ENCODE data around the gene ELL2.
"Not testable (repeated sequence)": the region's sequence is repeated elsewhere in the genome, so short reads cannot be mapped to it uniquely, and the experiment has no call there.

Gene ELL2

DNA sequence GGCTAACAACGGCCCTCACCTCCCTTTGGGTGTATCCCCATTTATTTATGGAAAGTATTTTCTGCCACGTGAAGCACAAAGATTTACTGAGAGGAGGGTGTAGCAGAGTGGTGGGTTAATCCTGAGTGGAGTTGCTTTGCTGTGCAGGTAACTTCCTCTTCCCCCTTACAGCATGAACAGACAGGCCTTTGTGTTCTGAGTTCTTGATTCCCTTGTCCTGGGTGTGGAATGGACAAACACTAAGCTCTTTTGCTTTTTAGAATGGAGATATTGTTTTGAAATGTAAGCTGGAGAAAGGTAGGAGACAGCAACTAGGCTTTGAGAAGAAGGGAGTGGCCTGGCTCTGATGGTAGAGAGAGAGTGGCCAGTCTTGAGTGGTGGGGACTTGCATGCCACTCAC, 122.0 kb downstream of the ELL2 start:
- TF ChIP-seq, protein P1, sequence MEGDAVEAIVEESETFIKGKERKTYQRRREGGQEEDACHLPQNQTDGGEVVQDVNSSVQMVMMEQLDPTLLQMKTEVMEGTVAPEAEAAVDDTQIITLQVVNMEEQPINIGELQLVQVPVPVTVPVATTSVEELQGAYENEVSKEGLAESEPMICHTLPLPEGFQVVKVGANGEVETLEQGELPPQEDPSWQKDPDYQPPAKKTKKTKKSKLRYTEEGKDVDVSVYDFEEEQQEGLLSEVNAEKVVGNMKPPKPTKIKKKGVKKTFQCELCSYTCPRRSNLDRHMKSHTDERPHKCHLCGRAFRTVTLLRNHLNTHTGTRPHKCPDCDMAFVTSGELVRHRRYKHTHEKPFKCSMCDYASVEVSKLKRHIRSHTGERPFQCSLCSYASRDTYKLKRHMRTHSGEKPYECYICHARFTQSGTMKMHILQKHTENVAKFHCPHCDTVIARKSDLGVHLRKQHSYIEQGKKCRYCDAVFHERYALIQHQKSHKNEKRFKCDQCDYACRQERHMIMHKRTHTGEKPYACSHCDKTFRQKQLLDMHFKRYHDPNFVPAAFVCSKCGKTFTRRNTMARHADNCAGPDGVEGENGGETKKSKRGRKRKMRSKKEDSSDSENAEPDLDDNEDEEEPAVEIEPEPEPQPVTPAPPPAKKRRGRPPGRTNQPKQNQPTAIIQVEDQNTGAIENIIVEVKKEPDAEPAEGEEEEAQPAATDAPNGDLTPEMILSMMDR (conservative IDR thresholded peaks at IDR 0.05; ENCODE audit: control insufficient read depth, insufficient read depth, low read depth, low read length) = no peak
- no peak for DNase-seq (ENCODE audit: low read depth)
- no peak overlapping the region for H3K4me3 ChIP-seq (ENCODE audit: control insufficient read depth, low read depth, low read length)

- no peak overlapping the region for H3K4me3 ChIP-seq (ENCODE audit: control insufficient read depth, low read depth, low read length)
- DNase-seq (ENCODE audit: low read depth) = no peak
- TF ChIP-seq, protein P1 (conservative IDR thresholded peaks at IDR 0.05; ENCODE audit: control insufficient read depth, insufficient read depth, low read depth, low read length) = no peak
Measured at GRCh38 chr5:95838556-95838955, 123.1 kb downstream of the ELL2 start.

DNA sequence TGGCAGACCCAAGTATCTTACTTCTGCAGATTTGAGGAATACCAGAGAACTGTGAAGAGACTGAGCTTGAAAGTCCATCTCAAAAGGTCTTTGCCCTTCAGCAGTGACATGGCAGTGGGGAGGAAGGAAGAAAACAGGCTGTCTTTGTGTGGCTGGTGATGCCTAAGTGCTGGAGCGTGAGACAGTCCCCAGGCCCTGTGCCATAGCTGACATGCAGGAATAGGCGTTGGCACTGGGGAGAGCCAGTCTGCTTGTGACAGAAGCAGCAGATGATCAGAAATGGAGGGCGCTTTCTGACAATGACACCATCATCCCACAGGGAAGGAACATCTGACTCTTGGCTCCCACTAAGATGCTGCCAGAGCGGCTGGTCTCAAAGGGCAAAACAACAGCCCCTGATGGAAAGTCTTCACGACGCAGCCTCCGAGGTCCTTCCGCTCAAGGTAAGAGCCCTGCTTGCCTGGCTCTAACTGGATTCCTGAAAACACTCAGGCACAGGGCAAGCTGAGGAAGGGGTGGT, 123.6 kb downstream of the ELL2 start:
- TF ChIP-seq, protein P1 (conservative IDR thresholded peaks at IDR 0.05; ENCODE audit: control insufficient read depth, insufficient read depth, low read depth, low read length) = no peak
- no peak overlapping the region for H3K4me3 ChIP-seq (ENCODE audit: control insufficient read depth, low read depth, low read length)
- DNase-seq (ENCODE audit: low read depth) = no peak

- no peak overlapping the region for H3K4me3 ChIP-seq (ENCODE audit: control insufficient read depth, low read depth, low read length)
- DNase-seq (ENCODE audit: low read depth) = no peak
- TF ChIP-seq, protein P1 (conservative IDR thresholded peaks at IDR 0.05; ENCODE audit: control insufficient read depth, insufficient read depth, low read depth, low read length) = no peak
Measured at GRCh38 chr5:95837492-95837891, 124.2 kb downstream of the ELL2 start.

DNA sequence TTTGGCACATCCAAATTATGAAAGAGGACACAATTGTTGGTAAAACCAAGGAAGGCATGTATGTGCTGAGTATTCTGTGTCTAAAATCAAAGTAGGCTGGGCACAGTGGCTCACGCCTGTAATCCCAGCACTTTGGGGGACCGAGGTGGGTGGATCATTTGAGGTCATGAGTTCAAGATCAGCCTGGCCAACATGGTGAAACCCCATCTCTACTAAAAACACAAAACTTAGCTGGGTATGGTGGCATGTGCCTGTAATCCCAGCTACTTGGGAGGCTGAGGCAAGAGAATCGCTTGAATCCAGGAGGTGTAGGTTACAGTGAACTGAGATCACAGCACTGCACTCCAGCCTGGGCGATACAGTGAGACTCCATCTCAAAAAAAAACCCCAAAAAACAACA, 124.7 kb downstream of the ELL2 start:
- not testable (repeated sequence) for H3K4me3 ChIP-seq (ENCODE audit: control insufficient read depth, low read depth, low read length); DNase-seq (ENCODE audit: low read depth)

- DNase-seq (ENCODE audit: low read depth) = no peak
- H3K4me3 ChIP-seq (ENCODE audit: control insufficient read depth, low read depth, low read length) = no peak overlapping the region
Measured at GRCh38 chr5:95836544-95836943, 125.1 kb downstream of the ELL2 start.

DNA sequence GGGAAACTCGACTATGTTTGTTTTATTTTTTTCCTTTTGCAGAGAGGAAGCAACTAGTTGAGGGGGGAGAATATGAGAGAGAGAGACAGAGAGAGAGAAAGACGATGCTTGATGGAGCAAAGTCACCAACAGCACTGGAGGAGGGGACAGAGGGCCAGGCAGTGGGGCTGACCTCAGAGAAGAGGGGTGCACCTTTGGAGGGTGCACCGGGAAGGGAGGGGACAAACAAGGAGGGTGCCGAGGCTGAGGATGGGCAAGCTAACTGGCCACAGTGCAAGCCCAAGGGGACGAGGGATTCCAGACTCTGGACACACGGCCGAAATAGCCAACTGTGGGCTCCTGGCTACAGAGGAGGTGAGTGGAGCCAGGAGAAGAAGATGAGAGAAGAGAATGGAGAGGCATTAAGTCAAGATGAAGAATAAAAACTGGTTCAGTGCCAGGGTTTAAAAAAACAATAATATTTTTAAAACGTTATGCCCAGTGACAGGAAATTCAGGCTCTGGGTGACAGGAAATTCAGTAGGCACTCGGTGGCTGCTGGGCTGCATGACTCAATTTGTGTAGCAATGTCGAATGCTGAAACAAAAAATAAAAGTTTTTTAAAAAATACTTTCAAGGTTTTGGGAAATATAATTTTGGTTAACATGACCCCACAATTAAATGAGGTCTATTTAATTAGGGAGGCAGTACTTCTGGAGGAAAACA, 125.8 kb downstream of the ELL2 start:
- TF ChIP-seq, protein P1 (conservative IDR thresholded peaks at IDR 0.05; ENCODE audit: control insufficient read depth, insufficient read depth, low read depth, low read length) = no peak
- DNase-seq (ENCODE audit: low read depth) = no peak
- no peak overlapping the region for H3K4me3 ChIP-seq (ENCODE audit: control insufficient read depth, low read depth, low read length)

More at GRCh38 chr5:95836544-95836943, 125.1 kb downstream of the ELL2 start:
- TF ChIP-seq, protein P1 (conservative IDR thresholded peaks at IDR 0.05; ENCODE audit: control insufficient read depth, insufficient read depth, low read depth, low read length) = no peak

All from fibroblast of mammary gland (primary cell).